ENCODE measurements around the gene CNTN6.

GRCh38 chr3:1346386-1346785, 253.6 kb downstream of the CNTN6 start:
- TF ChIP-seq CTCF (IDR thresholded peaks at IDR 0.05) (no peak), POLR2A (IDR thresholded peaks at IDR 0.05) (no peak)
